Activated CD4-positive, alpha-beta memory T cell treated with anti-CD3 and anti-CD28 coated beads for 36 hours (primary cell): ENCODE measurements around the gene AKR1A1. TPM values are rescaled to one million over a fixed set of nuclear protein-coding genes. Genes with fewer than 3 reads are reported as not detected.

ENCODE experiments used
- CTCF ChIA-PET: fragments of 350-600 bp; sonication (Branson Sonifier 250); formaldehyde crosslinking; loops from one replicate; lab custom pipeline; 2021; ENCODE audit warnings: antibody characterized with exemption, inconsistent platforms; lab: Charles Lee
- POLR2A ChIA-PET: fragments of 350-600 bp; sonication (Branson Sonifier 250); formaldehyde crosslinking; loops from one replicate; lab custom pipeline; 2021; ENCODE audit warnings: antibody characterized with exemption; lab: Charles Lee
- DNase-seq: peaks from one replicate; pipeline ENCODE4 v3.0.0-alpha.2; 2020
- H3K27ac Mint-ChIP-seq: one replicate; pipeline ENCODE4 v1.8.0; 2021; ENCODE audit warnings: mixed read lengths
- H3K27me3 Mint-ChIP-seq: one replicate; pipeline ENCODE4 v1.8.0; 2021; ENCODE audit warnings: mixed read lengths
- H3K36me3 Mint-ChIP-seq: one replicate; pipeline ENCODE4 v1.8.0; 2021; ENCODE audit warnings: mixed read lengths
- H3K4me1 Mint-ChIP-seq: one replicate; pipeline ENCODE4 v1.8.0; 2021; ENCODE audit warnings: low read depth, mixed read lengths
- H3K4me3 Mint-ChIP-seq: one replicate; pipeline ENCODE4 v1.8.0; 2021; ENCODE audit warnings: mild to moderate bottlenecking, mixed read lengths
- H3K9me3 Mint-ChIP-seq: one replicate; pipeline ENCODE4 v1.8.0; 2021; ENCODE audit warnings: mixed read lengths
- intact Hi-C: fragments of 100-400 bp; cut with micrococcal nuclease; formaldehyde crosslinking; loops from one replicate; pipeline ENCODE4 v1.15.1; 2023
- total RNA-seq, 2 experiments: library from RNA; stranded (reverse); gene quantifications; one replicate each; pipeline ENCODE4 v1.2.3, GENCODE V29; 2021

The AKR1A1 gene
- total RNA-seq, result 100 to 1,000 TPM; 184 TPM

GRCh38 chr1:45550401-45551351, at the start of gene AKR1A1:
Gene AKR1A1 (plus strand): TSS chr1:45550826. CDS start chr1:45561795, 10,969 bp downstream.
- peak; percentile 92 for DNase-seq
- Mint-ChIP-seq H3K36me3 (peaks cover 10% of the 10 kb centered on the region), H3K9me3 (no peaks in the 10 kb centered on the region), H3K4me3 (peak within 1 kb of the TSS; percentile 94), H3K27me3 (no peaks in the 10 kb centered on the region), H3K4me1 (peaks cover 19% of the 10 kb centered on the region), H3K27ac (peak within 1 kb of the TSS; percentile 91)
- intact Hi-C loops, result loop anchor here (1.0 to 2.0 kb wide), 4 partner anchors 20 to 50 kb away; partner anchors contain the start of genes CCDC163 and MMACHC
- CTCF ChIA-PET, result interaction anchor here (0.8 to 2.2 kb wide), 11 partner anchors 10 to 247 kb away, joined by 3 to 22 read pairs (median 3); partner anchors contain the start of genes NASP and PRDX1
- POLR2A ChIA-PET, result interaction anchor here (0.6 to 2.1 kb wide), 10 partner anchors 17 to 211 kb away, joined by 3 to 42 read pairs (median 6); partner anchors contain the start of genes CCDC163, MMACHC, NASP and PRDX1

- no peaks in the 10 kb centered on the region for H3K27me3 Mint-ChIP-seq
- H3K4me1 Mint-ChIP-seq, result peaks cover 30% of the 10 kb centered on the region
- H3K4me3 Mint-ChIP-seq, result no peak overlapping the region
- H3K36me3 Mint-ChIP-seq, result no peaks in the 10 kb centered on the region
- ChIA-PET CTCF (interaction anchor here (0.6 to 5.6 kb wide), 7 partner anchors 8 to 241 kb away, joined by 3 to 31 read pairs (median 6); no protein-coding TSS in a partner anchor), POLR2A (interaction anchor here (0.7 to 3.9 kb wide), 5 partner anchors 20 to 1450 kb away, joined by 3 to 32 read pairs (median 9); partner anchors contain the start of genes AKR1A1, MUTYH, PRDX1 and TOE1)
- intact Hi-C loops, result loop anchor here (2.0 kb wide), 1 partner anchor 49 kb away; the partner anchor contains the start of gene AKR1A1
- no peaks in the 10 kb centered on the region for H3K9me3 Mint-ChIP-seq
- H3K27ac Mint-ChIP-seq, result no peak overlapping the region
- no peak for DNase-seq
Observed at GRCh38 chr1:45501505-45501859, 49.1 kb upstream of the AKR1A1 start.

- POLR2A ChIA-PET, result no interaction called here
- H3K36me3 Mint-ChIP-seq, result no peaks in the 10 kb centered on the region
- intact Hi-C loops, result no loop called here
- no peak for DNase-seq
- H3K27me3 Mint-ChIP-seq, result no peaks in the 10 kb centered on the region
- peaks cover 28% of the 10 kb centered on the region for H3K4me1 Mint-ChIP-seq
- H3K4me3 Mint-ChIP-seq, result no peak overlapping the region
- no peak overlapping the region for H3K27ac Mint-ChIP-seq
- H3K9me3 Mint-ChIP-seq, result no peaks in the 10 kb centered on the region
- CTCF ChIA-PET, result interaction anchor here (1.2 to 5.6 kb wide), 2 partner anchors 8 to 13 kb away, joined by 3 to 31 read pairs; no protein-coding TSS in a partner anchor
Observed at GRCh38 chr1:45503462-45504360, 46.9 kb upstream of the AKR1A1 start.

- peaks cover 3% of the 10 kb centered on the region for H3K4me1 Mint-ChIP-seq
- DNase-seq, result no peak
- H3K27ac Mint-ChIP-seq, result no peak overlapping the region
- ChIA-PET POLR2A (no interaction called here), CTCF (interaction anchor here (1.7 kb wide), 1 partner anchor 14 kb away, joined by 4 read pairs; no protein-coding TSS in a partner anchor)
- H3K27me3 Mint-ChIP-seq, result no peaks in the 10 kb centered on the region
- no peak overlapping the region for H3K4me3 Mint-ChIP-seq
- H3K9me3 Mint-ChIP-seq, result no peaks in the 10 kb centered on the region
- intact Hi-C loops, result no loop called here
- H3K36me3 Mint-ChIP-seq, result peaks cover 19% of the 10 kb centered on the region
Observed at GRCh38 chr1:45507195-45507594, 43.4 kb upstream of the AKR1A1 start.

GRCh38 chr1:45507893-45508292, 42.7 kb upstream of the AKR1A1 start:
- Mint-ChIP-seq H3K4me1 (peaks cover 4% of the 10 kb centered on the region), H3K27ac (no peak overlapping the region), H3K27me3 (no peaks in the 10 kb centered on the region), H3K9me3 (no peaks in the 10 kb centered on the region), H3K36me3 (peaks cover 21% of the 10 kb centered on the region), H3K4me3 (no peak overlapping the region)
- ChIA-PET POLR2A (no interaction called here), CTCF (interaction anchor here (1.7 kb wide), 1 partner anchor 15 kb away, joined by 4 read pairs; no protein-coding TSS in a partner anchor)
- intact Hi-C loops, result no loop called here
- no peak for DNase-seq

GRCh38 chr1:45508295-45509151, 42.1 kb upstream of the AKR1A1 start:
- ChIA-PET CTCF (interaction anchor here (0.9 to 1.7 kb wide), 2 partner anchors 15 to 62 kb away, joined by 4 read pairs; no protein-coding TSS in a partner anchor), POLR2A (no interaction called here)
- no peak overlapping the region for H3K27ac Mint-ChIP-seq
- H3K9me3 Mint-ChIP-seq, result no peaks in the 10 kb centered on the region
- H3K36me3 Mint-ChIP-seq, result peaks cover 25% of the 10 kb centered on the region
- DNase-seq, result no peak
- H3K27me3 Mint-ChIP-seq, result no peaks in the 10 kb centered on the region
- intact Hi-C loops, result no loop called here
- H3K4me1 Mint-ChIP-seq, result peaks cover 3% of the 10 kb centered on the region
- no peak overlapping the region for H3K4me3 Mint-ChIP-seq

- peaks cover 2% of the 10 kb centered on the region for H3K4me1 Mint-ChIP-seq
- H3K27ac Mint-ChIP-seq, result no peak overlapping the region
- POLR2A ChIA-PET, result interaction anchor here (4.1 kb wide), 1 partner anchor 11 kb away, joined by 19 read pairs; the partner anchor contains the start of gene PRDX1
Observed at GRCh38 chr1:45510036-45510971, 40.3 kb upstream of the AKR1A1 start.

DNA sequence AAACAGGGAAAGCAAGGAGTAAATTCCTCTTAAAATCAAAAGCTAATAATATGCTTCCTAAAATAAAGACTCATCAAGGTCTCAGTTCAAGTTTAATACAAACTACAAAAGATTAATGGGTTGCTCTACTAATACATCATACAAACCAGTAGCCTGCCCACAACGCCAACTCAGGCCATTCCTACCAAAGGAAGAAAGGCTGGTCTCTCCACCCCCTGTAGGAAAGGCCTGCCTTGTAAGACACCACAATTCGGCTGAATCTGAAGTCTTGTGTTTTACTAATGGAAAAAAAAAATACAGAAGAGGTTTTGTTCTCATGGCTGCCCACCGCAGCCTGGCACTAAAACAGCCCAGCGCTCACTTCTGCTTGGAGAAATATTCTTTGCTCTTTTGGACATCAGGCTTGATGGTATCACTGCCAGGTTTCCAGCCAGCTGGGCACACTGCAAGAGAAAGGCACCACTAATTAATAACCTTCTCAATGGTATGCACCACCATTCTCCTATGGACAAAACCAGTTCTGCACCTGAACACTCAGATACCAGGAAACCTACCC, 39.6 kb upstream of the AKR1A1 start:
- H3K4me3 Mint-ChIP-seq, result no peak overlapping the region
- H3K36me3 Mint-ChIP-seq, result peaks cover 47% of the 10 kb centered on the region

More at GRCh38 chr1:45510036-45510971, 40.3 kb upstream of the AKR1A1 start:
- no peaks in the 10 kb centered on the region for H3K27me3 Mint-ChIP-seq
- H3K36me3 Mint-ChIP-seq, result peaks cover 41% of the 10 kb centered on the region
- no peak for DNase-seq
- no peaks in the 10 kb centered on the region for H3K9me3 Mint-ChIP-seq
- CTCF ChIA-PET, result interaction anchor here (1.2 to 4.2 kb wide), 5 partner anchors 9 to 59 kb away, joined by 3 to 142 read pairs (median 14); partner anchors contain the start of genes CCDC163 and MMACHC
- H3K4me3 Mint-ChIP-seq, result no peak overlapping the region
- intact Hi-C loops, result no loop called here

DNA sequence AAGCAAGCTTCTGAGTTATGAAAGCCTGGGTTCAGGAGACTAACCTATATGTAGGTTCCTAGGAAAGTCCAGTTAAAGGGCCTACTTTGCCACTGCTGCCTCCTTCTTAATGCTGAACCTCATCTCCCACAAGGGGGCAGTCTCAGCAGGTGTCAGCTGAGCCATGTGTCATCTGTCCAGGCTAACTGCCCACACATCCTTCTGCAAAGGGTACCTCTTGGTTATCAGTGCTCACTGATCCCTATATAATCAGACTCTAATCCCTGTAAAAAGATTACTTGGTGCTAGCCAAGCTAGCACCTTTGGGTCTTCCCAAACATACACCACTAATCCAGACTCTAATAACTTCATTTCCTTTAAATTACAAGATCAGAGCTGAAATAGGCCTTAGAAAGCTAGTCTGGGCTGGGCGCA, 38.0 kb upstream of the AKR1A1 start:
- Mint-ChIP-seq H3K4me1 (peaks cover 20% of the 10 kb centered on the region), H3K27ac (peak overlapping the region; percentile 73), H3K9me3 (no peaks in the 10 kb centered on the region), H3K36me3 (peaks cover 59% of the 10 kb centered on the region), H3K4me3 (no peak overlapping the region), H3K27me3 (no peaks in the 10 kb centered on the region)
- peak; percentile 72 for DNase-seq
- CTCF ChIA-PET, result interaction anchor here (0.6 to 4.2 kb wide), 22 partner anchors 9 to 173 kb away, joined by 3 to 142 read pairs (median 6); partner anchors contain the start of genes AKR1A1, CCDC163, MMACHC and MUTYH
- POLR2A ChIA-PET, result interaction anchor here (0.7 to 4.1 kb wide), 6 partner anchors 9 to 70 kb away, joined by 3 to 19 read pairs (median 4); partner anchors contain the start of genes AKR1A1, CCDC163, MMACHC and PRDX1
- intact Hi-C loops, result loop anchor here (1.0 kb wide), 2 partner anchors 58 to 74 kb away; no protein-coding TSS in a partner anchor

More for the DNA sequence above, 39.6 kb upstream of the AKR1A1 start:
- ChIA-PET CTCF (interaction anchor here (1.0 to 4.2 kb wide), 8 partner anchors 8 to 151 kb away, joined by 3 to 142 read pairs (median 8); partner anchors contain the start of genes CCDC163, MMACHC and NASP), POLR2A (interaction anchor here (4.1 kb wide), 1 partner anchor 10 kb away, joined by 19 read pairs; the partner anchor contains the start of gene PRDX1)
- Mint-ChIP-seq H3K9me3 (no peaks in the 10 kb centered on the region), H3K27ac (no peak overlapping the region), H3K4me1 (peaks cover 7% of the 10 kb centered on the region), H3K27me3 (no peaks in the 10 kb centered on the region)
- intact Hi-C loops, result no loop called here
- DNase-seq, result no peak
